ENCODE data around the gene NMRAL1.

Gene NMRAL1

GRCh38 chr16:4474192-4474961, at the start of gene NMRAL1:
Gene NMRAL1, minus strand, starts transcription at chr16:4474625. Its CDS starts 493 bp downstream, at chr16:4474132.
- peak within 1 kb of the TSS; percentile 73 for H3K4me3 ChIP-seq (replicated peaks; ENCODE audit: low read depth, low read length)
- no peak for TF ChIP-seq CTCF (IDR thresholded peaks at IDR 0.05; ENCODE audit: low read length, missing control alignments)
- peak; percentile 92 for DNase-seq (ENCODE audit: low read depth)

GRCh38 chr16:4523686-4524085, 49.3 kb upstream of the NMRAL1 start:
- TF ChIP-seq CTCF (IDR thresholded peaks at IDR 0.05; ENCODE audit: low read length, missing control alignments), result no peak
- no peak overlapping the region for H3K4me3 ChIP-seq (replicated peaks; ENCODE audit: low read depth, low read length)
- DNase-seq (ENCODE audit: low read depth), result no peak

- peak; percentile 17 for DNase-seq (ENCODE audit: low read depth)
- TF ChIP-seq CTCF (IDR thresholded peaks at IDR 0.05; ENCODE audit: low read length, missing control alignments), result no peak
- H3K4me3 ChIP-seq (replicated peaks; ENCODE audit: low read depth, low read length), result no peak overlapping the region
Measured at GRCh38 chr16:4522051-4522581, 47.7 kb upstream of the NMRAL1 start.

GRCh38 chr16:4520913-4521312, 46.5 kb upstream of the NMRAL1 start:
- DNase-seq (ENCODE audit: low read depth), result no peak
- TF ChIP-seq CTCF (IDR thresholded peaks at IDR 0.05; ENCODE audit: low read length, missing control alignments), result no peak
- H3K4me3 ChIP-seq (replicated peaks; ENCODE audit: low read depth, low read length), result no peak overlapping the region

- no peak overlapping the region for H3K4me3 ChIP-seq (replicated peaks; ENCODE audit: low read depth, low read length)
- TF ChIP-seq CTCF (IDR thresholded peaks at IDR 0.05; ENCODE audit: low read length, missing control alignments), result no peak
- no peak for DNase-seq (ENCODE audit: low read depth)
Measured at GRCh38 chr16:4519274-4520058, 45.0 kb upstream of the NMRAL1 start.

- peak; percentile 52 for DNase-seq (ENCODE audit: low read depth)
- peak; percentile 58 for TF ChIP-seq CTCF (IDR thresholded peaks at IDR 0.05; ENCODE audit: low read length, missing control alignments)
- no peak overlapping the region for H3K4me3 ChIP-seq (replicated peaks; ENCODE audit: low read depth, low read length)
Measured at GRCh38 chr16:4517812-4518680, 43.6 kb upstream of the NMRAL1 start.

Measured in fibroblast of pulmonary artery (primary cell).